Measurements from ENCODE around the gene WDFY4.

The WDFY4 gene

DNA sequence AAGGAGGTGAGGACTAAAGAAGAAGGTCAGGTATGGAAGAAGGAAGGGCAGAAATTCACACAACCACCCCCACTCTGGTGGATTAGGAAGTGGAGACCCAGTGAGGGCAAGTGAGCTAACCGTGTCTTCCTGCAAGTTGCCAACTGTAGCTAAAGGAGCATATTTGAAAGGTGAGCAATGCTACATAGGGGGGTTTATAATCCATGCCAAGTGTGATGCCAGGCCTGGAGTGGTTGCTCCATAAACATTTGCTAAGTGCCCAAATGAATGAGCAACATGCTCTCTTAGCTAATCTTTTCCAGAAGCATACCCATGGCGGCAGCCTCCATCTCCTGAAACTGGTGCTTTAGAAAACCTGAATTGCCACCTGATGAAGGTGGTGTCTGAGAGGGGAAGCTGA lies 133.4 kb downstream of the WDFY4 start:
- no peak for DNase-seq
- Mint-ChIP-seq H3K9me3 (no peaks in the 10 kb centered on the region), H3K36me3 (ENCODE audit: low read depth) (no peaks in the 10 kb centered on the region), H3K4me1 (peaks cover 4% of the 10 kb centered on the region), H3K27me3 (ENCODE audit: low read depth, poor library complexity) (peaks cover 26% of the 10 kb centered on the region), H3K27ac (no peak overlapping the region), H3K4me3 (no peak overlapping the region)
- TF ChIP-seq CTCF (IDR thresholded peaks at IDR 0.05), result no peak

DNA sequence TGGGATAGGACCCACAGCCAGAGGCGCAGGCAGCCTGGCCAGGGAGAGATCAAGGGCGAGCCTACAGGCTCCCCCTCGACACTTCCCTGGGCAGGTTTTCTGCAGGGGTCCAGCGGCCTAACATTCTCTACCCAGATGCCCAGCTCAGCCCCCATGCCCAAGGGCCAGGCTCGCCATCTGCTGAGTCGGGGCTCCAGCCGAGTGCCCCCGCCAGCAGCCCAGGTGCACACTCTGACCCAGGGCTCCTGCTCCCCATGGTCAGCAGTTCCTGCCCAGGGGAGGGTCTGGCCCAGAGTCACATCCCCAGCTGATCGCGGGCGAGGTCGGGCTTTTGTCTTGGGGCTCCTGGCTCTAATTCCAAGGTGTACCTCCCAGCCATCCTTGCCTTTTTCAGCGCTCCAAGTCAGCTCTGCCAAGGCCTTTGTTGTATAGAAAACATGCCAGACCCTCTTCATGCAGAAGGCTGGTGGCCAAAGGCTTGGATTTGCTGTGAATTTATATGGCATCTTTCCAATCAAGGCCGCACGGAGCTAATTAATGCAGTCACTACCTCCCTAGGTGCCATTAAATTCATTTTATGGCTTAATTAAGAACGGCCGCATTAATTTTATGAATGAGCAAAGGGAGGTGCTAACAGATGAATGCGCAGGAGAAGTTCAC lies 134.3 kb downstream of the WDFY4 start:
- no peak for TF ChIP-seq CTCF (IDR thresholded peaks at IDR 0.05)
- no peak for DNase-seq
- H3K36me3 Mint-ChIP-seq (ENCODE audit: low read depth), result no peaks in the 10 kb centered on the region
- H3K27me3 Mint-ChIP-seq (ENCODE audit: low read depth, poor library complexity), result peaks cover 33% of the 10 kb centered on the region
- no peaks in the 10 kb centered on the region for H3K9me3 Mint-ChIP-seq
- H3K4me3 Mint-ChIP-seq, result no peak overlapping the region
- H3K27ac Mint-ChIP-seq, result no peak overlapping the region
- peaks cover 4% of the 10 kb centered on the region for H3K4me1 Mint-ChIP-seq

GRCh38 chr10:48819783-48820182 lies 135.1 kb downstream of the WDFY4 start:
- no peak overlapping the region for H3K27ac Mint-ChIP-seq

GRCh38 chr10:48820231-48820630 lies 135.6 kb downstream of the WDFY4 start:
- H3K36me3 Mint-ChIP-seq (ENCODE audit: low read depth), result no peaks in the 10 kb centered on the region
- no peaks in the 10 kb centered on the region for H3K4me1 Mint-ChIP-seq
- H3K4me3 Mint-ChIP-seq, result no peak overlapping the region
- DNase-seq, result no peak
- TF ChIP-seq CTCF (IDR thresholded peaks at IDR 0.05), result no peak
- peaks cover 23% of the 10 kb centered on the region for H3K27me3 Mint-ChIP-seq (ENCODE audit: low read depth, poor library complexity)
- no peaks in the 10 kb centered on the region for H3K9me3 Mint-ChIP-seq
- no peak overlapping the region for H3K27ac Mint-ChIP-seq

More at GRCh38 chr10:48819783-48820182, 135.1 kb downstream of the WDFY4 start:
- TF ChIP-seq CTCF (IDR thresholded peaks at IDR 0.05), result no peak
- Mint-ChIP-seq H3K9me3 (no peaks in the 10 kb centered on the region), H3K36me3 (ENCODE audit: low read depth) (no peaks in the 10 kb centered on the region), H3K4me1 (no peaks in the 10 kb centered on the region), H3K4me3 (no peak overlapping the region), H3K27me3 (ENCODE audit: low read depth, poor library complexity) (peaks cover 27% of the 10 kb centered on the region)
- DNase-seq, result no peak

GRCh38 chr10:48820699-48821098 lies 136.0 kb downstream of the WDFY4 start:
- no peak overlapping the region for H3K27ac Mint-ChIP-seq
- no peak overlapping the region for H3K4me3 Mint-ChIP-seq
- H3K4me1 Mint-ChIP-seq, result no peaks in the 10 kb centered on the region
- DNase-seq, result no peak
- peaks cover 20% of the 10 kb centered on the region for H3K27me3 Mint-ChIP-seq (ENCODE audit: low read depth, poor library complexity)
- no peaks in the 10 kb centered on the region for H3K36me3 Mint-ChIP-seq (ENCODE audit: low read depth)
- TF ChIP-seq CTCF (IDR thresholded peaks at IDR 0.05), result no peak
- H3K9me3 Mint-ChIP-seq, result no peaks in the 10 kb centered on the region

- no peak overlapping the region for H3K4me3 Mint-ChIP-seq
- no peak for TF ChIP-seq CTCF (IDR thresholded peaks at IDR 0.05)
- no peak for DNase-seq
- no peaks in the 10 kb centered on the region for H3K4me1 Mint-ChIP-seq
- no peaks in the 10 kb centered on the region for H3K9me3 Mint-ChIP-seq
- peaks cover 20% of the 10 kb centered on the region for H3K27me3 Mint-ChIP-seq (ENCODE audit: low read depth, poor library complexity)
- no peaks in the 10 kb centered on the region for H3K36me3 Mint-ChIP-seq (ENCODE audit: low read depth)
- no peak overlapping the region for H3K27ac Mint-ChIP-seq
Observed at GRCh38 chr10:48821111-48821510, 136.4 kb downstream of the WDFY4 start.
